TTC549 (cell line): Measurements from ENCODE around the gene RAPGEF2.
"Not testable (repeated sequence)": the region's sequence is repeated elsewhere in the genome, so short reads cannot be mapped to it uniquely, and the experiment has no call there.

Experiments
- FAIRE-seq: peaks from 2 replicates; lab custom pipeline; 2012; peaks lifted over from hg19 to GRCh38; lab: Jason Lieb, UNC

RAPGEF2 gene

GRCh38 chr4:159138436-159138835 lies 35.6 kb downstream of the RAPGEF2 start:
- FAIRE-seq, result no peak

- FAIRE-seq, result no peak
These were observed 38.3 kb downstream of the RAPGEF2 start for GRCh38 chr4:159141193-159141592.

GRCh38 chr4:159142241-159142640 lies 39.4 kb downstream of the RAPGEF2 start:
- FAIRE-seq, result no peak

- FAIRE-seq, result no peak
These were observed 40.0 kb downstream of the RAPGEF2 start for GRCh38 chr4:159142681-159143384.

- no peak for FAIRE-seq
These were observed 40.8 kb downstream of the RAPGEF2 start for GRCh38 chr4:159143687-159144086.

GRCh38 chr4:159144112-159144694 lies 41.3 kb downstream of the RAPGEF2 start:
- no peak for FAIRE-seq

- FAIRE-seq, result no peak
These were observed 42.6 kb downstream of the RAPGEF2 start for GRCh38 chr4:159145318-159145991.

GRCh38 chr4:159145992-159146330 lies 43.1 kb downstream of the RAPGEF2 start:
- FAIRE-seq, result no peak

- FAIRE-seq, result no peak
These were observed 43.6 kb downstream of the RAPGEF2 start for GRCh38 chr4:159146488-159146887.

GRCh38 chr4:159148441-159148840 lies 45.6 kb downstream of the RAPGEF2 start:
- FAIRE-seq, result no peak

- FAIRE-seq, result no peak
These were observed 46.8 kb downstream of the RAPGEF2 start for GRCh38 chr4:159149666-159150065.

GRCh38 chr4:159150396-159150795 lies 47.5 kb downstream of the RAPGEF2 start:
- FAIRE-seq, result no peak

GRCh38 chr4:159150821-159151390 lies 48.0 kb downstream of the RAPGEF2 start:
- no peak for FAIRE-seq

GRCh38 chr4:159151689-159152088 lies 48.8 kb downstream of the RAPGEF2 start:
- FAIRE-seq, result no peak

- no peak for FAIRE-seq
These were observed 49.3 kb downstream of the RAPGEF2 start for GRCh38 chr4:159152181-159152580.

GRCh38 chr4:159153669-159154068 lies 50.8 kb downstream of the RAPGEF2 start:
- FAIRE-seq, result no peak

- FAIRE-seq, result no peak
These were observed 52.2 kb downstream of the RAPGEF2 start for GRCh38 chr4:159155119-159155518.

GRCh38 chr4:159158083-159158617 lies 55.3 kb downstream of the RAPGEF2 start:
- FAIRE-seq, result no peak

- no peak for FAIRE-seq
These were observed 56.1 kb downstream of the RAPGEF2 start for GRCh38 chr4:159158985-159159384.

GRCh38 chr4:159159611-159160010 lies 56.7 kb downstream of the RAPGEF2 start:
- no peak for FAIRE-seq

- FAIRE-seq, result no peak
These were observed 57.4 kb downstream of the RAPGEF2 start for GRCh38 chr4:159160242-159160641.

GRCh38 chr4:159161436-159161835 lies 58.6 kb downstream of the RAPGEF2 start:
- not testable (repeated sequence) for FAIRE-seq

- FAIRE-seq, result no peak
These were observed 59.7 kb downstream of the RAPGEF2 start for GRCh38 chr4:159162576-159162975.
